Tibial nerve (tissue), 4 donors: ENCODE data around the gene KMT2E. TPM values are rescaled to one million over a fixed set of nuclear protein-coding genes. Genes with fewer than 3 reads are reported as not detected.

ENCODE experiments used
- DNase-seq, 2 donors: peaks; one replicate each; pipeline ENCODE4 v3.0.0-alpha.2; 2019; ENCODE audit warnings: low spot score in 2 of 2
- H3K27ac ChIP-seq, 4 donors: fragments of 200-600 bp; sonication (generic) in 3 of 4; one replicate each; pipeline ENCODE4 v1.5.1; 2017 to 2019; ENCODE audit warnings: mild to moderate bottlenecking in 1 of 4
- H3K27me3 ChIP-seq, 2 donors: fragments of 200-600 bp; sonication (generic) in 1 of 2; one replicate each; pipeline versions ENCODE4 v1.5.1 to v1.6.0; 2017 to 2019
- H3K36me3 ChIP-seq, 3 donors: fragments of 200-600 bp; sonication (generic); one replicate each; pipeline ENCODE4 v1.5.1; 2018 to 2019
- H3K4me1 ChIP-seq, 4 donors: fragments of 200-600 bp; sonication (generic) in 3 of 4; one replicate each; pipeline ENCODE4 v1.5.1; 2017 to 2019
- H3K4me3 ChIP-seq, 4 donors: fragments of 200-600 bp; sonication (generic) in 3 of 4; one replicate each; pipeline ENCODE4 v1.5.1; 2017 to 2019; ENCODE audit warnings: mild to moderate bottlenecking in 1 of 4, moderate library complexity in 1 of 4
- H3K9me3 ChIP-seq, 4 donors: fragments of 200-600 bp; sonication (generic) in 3 of 4; one replicate each; pipeline ENCODE4 v1.5.1; 2017 to 2019
- CTCF ChIP-seq, 5 experiments: fragments of 200-600 bp in 3 of 5; fragments of 450-650 bp in 2 of 5; sonication (generic) in 3 of 5; IDR thresholded peaks; one replicate each; pipeline ENCODE4 v1.5.1; 2016 to 2019; ENCODE audit warnings: antibody characterized with exemption in 5 of 5, mild to moderate bottlenecking in 3 of 5, moderate library complexity in 2 of 5
- EP300 ChIP-seq, 2 donors: sonication (generic); formaldehyde crosslinking; IDR thresholded peaks; one replicate each; pipeline ENCODE4 v1.6.1; 2017; ENCODE audit warnings: antibody characterized with exemption in 2 of 2, mild to moderate bottlenecking in 1 of 2
- POLR2A ChIP-seq, 2 donors: fragments of 450-650 bp; IDR thresholded peaks; one replicate each; pipeline ENCODE4 v1.6.1; 2017; ENCODE audit warnings: antibody characterized with exemption in 2 of 2, mild to moderate bottlenecking in 2 of 2, moderate library complexity in 2 of 2
- WGBS, 2 donors: methylation state at CpG; one replicate each; pipeline ENCODE4 v1.1.5; 2018; 5-methylcytosine and 5-hydroxymethylcytosine counted together
- total RNA-seq, 4 donors: library from RNA; depleted of rRNA; stranded (reverse); fragments of >200 nt; gene quantifications; one replicate each; pipeline ENCODE4 v1.1.0, GENCODE V29; 2016

The KMT2E gene
- total RNA-seq, 4 donors from 2014 or later = 91.4 to 141 (median 132) TPM

- peak in 1 of 2 donors; percentile 48 for DNase-seq
- no peaks in the 10 kb centered on the region for H3K27me3 ChIP-seq
These were observed 1.5 kb downstream of the KMT2E start for GRCh38 chr7:105015390-105015965.

GRCh38 chr7:105016068-105016708 is 2.2 kb downstream of the KMT2E start:
- DNase-seq = no peak
- Histone ChIP-seq H3K36me3 (no peaks in the 10 kb centered on the region), H3K4me3 (peak overlapping the region; percentile 80 to 98 (median 87)), H3K27ac (peak overlapping the region; percentile 99 to 100 (median 100)), H3K4me1 (peaks cover 0 to 46% (median 21%) of the 10 kb centered on the region in 4 donors), H3K9me3 (no peaks in the 10 kb centered on the region), H3K27me3 (no peaks in the 10 kb centered on the region)
- TF ChIP-seq CTCF (IDR thresholded peaks at IDR 0.05) = no peak
- TF ChIP-seq POLR2A (IDR thresholded peaks at IDR 0.05) = no peak
- TF ChIP-seq EP300 (IDR thresholded peaks at IDR 0.05) = no peak
- WGBS, 2 donors = 3 to 5% methylated on average over 3 of the region's 3 CpGs

More at GRCh38 chr7:105015390-105015965, 1.5 kb downstream of the KMT2E start:
- Histone ChIP-seq H3K4me3 (peak overlapping the region; percentile 80 to 98 (median 87)), H3K4me1 (peaks cover 0 to 42% (median 16%) of the 10 kb centered on the region in 4 donors), H3K36me3 (no peaks in the 10 kb centered on the region), H3K9me3 (no peaks in the 10 kb centered on the region), H3K27ac (peak overlapping the region; percentile 99 to 100 (median 100))
- WGBS, 2 donors = 1 to 2% methylated on average over 10 of the region's 10 CpGs
- TF ChIP-seq CTCF (IDR thresholded peaks at IDR 0.05) = no peak
- no peak for TF ChIP-seq EP300 (IDR thresholded peaks at IDR 0.05)
- TF ChIP-seq POLR2A (IDR thresholded peaks at IDR 0.05) = no peak

GRCh38 chr7:105016709-105017656 is 3.0 kb downstream of the KMT2E start:
- Histone ChIP-seq H3K9me3 (no peaks in the 10 kb centered on the region), H3K36me3 (no peaks in the 10 kb centered on the region), H3K27me3 (no peaks in the 10 kb centered on the region), H3K4me3 (peak overlapping the region; percentile 80 to 98 (median 87)), H3K4me1 (peaks cover 0 to 54% (median 27%) of the 10 kb centered on the region in 4 donors), H3K27ac (peak overlapping the region; percentile 99 to 100 (median 100))
- TF ChIP-seq EP300 (IDR thresholded peaks at IDR 0.05) = no peak
- TF ChIP-seq CTCF (IDR thresholded peaks at IDR 0.05) = no peak
- TF ChIP-seq POLR2A (IDR thresholded peaks at IDR 0.05) = no peak
- WGBS, 2 donors = 10 to 12% methylated on average over 5 of the region's 5 CpGs
- DNase-seq = no peak

- H3K4me3 ChIP-seq = peak overlapping the region in 3 of 4 donors; percentile 12 to 87 (median 80)
- 4 to 6% methylated on average over 4 of the region's 4 CpGs for WGBS, 2 donors
- H3K4me1 ChIP-seq = peaks cover 0 to 62% (median 32%) of the 10 kb centered on the region in 4 donors
- H3K9me3 ChIP-seq = no peaks in the 10 kb centered on the region
- no peaks in the 10 kb centered on the region for H3K27me3 ChIP-seq
- H3K27ac ChIP-seq = peak overlapping the region; percentile 24 to 100 (median 100)
- TF ChIP-seq EP300 (IDR thresholded peaks at IDR 0.05) (no peak), CTCF (IDR thresholded peaks at IDR 0.05) (no peak), POLR2A (IDR thresholded peaks at IDR 0.05) (no peak)
- no peaks in the 10 kb centered on the region for H3K36me3 ChIP-seq
- DNase-seq = no peak
These were observed 3.8 kb downstream of the KMT2E start for GRCh38 chr7:105017657-105018365.
